Measurements from ENCODE around the gene GABRD.

Gene GABRD

DNA sequence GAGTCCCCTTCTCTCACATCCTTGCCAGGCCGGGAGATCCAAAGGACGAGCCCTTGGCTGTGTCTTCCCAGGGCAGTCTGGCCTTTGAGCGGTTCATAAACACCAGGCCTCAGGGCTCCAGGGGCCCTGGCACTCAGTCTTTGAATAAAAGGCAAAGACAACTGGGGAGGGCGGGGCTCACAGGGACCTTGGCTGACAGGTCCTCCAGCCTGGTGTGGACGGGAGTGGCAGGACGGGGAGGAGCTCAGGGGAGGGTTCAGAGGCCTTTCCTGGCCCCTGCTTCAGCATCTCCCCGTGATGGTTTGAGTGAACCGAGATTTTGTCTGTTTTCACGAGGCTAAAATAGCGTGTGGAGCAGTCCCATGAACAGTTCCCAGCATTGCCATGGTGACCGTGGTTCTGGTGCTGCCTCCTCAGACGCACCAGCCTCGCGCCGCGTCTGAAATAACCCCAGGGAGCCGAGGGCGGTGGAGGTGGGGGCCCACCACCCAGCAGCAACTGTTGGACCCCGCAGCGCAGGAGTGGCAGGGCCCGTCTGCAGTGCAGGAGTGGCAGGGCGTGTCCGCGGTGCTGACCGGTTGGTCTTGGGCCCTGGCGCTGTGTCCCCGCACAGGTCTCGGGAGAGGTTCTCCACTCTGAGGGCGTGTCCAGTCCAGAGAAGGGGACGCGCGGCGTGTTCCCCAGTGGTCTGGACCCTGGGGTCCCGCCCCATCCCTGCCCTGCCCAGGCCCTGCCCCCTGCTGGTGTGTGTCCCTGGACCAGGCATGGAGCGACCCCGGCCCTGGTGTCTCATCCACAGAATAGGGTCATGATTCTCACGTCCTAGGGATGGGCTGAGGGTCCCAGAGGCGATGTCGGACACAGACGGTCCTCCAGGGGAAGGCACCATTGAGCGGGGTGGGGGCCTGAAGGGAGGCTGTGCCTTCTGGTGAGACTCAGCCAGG, 24.0 kb downstream of the GABRD start:
- H3K27me3 ChIP-seq (ENCODE audit: low read depth, low read length): peaks cover 10% of the 10 kb centered on the region; the same call in 1 of the 2 replicates
- H3K4me3 ChIP-seq (ENCODE audit: low read length): no peak overlapping the region
- TF ChIP-seq EZH2phosphoT487 (IDR thresholded peaks at IDR 0.05; ENCODE audit: low read depth): no peak
- TF ChIP-seq, protein P1, sequence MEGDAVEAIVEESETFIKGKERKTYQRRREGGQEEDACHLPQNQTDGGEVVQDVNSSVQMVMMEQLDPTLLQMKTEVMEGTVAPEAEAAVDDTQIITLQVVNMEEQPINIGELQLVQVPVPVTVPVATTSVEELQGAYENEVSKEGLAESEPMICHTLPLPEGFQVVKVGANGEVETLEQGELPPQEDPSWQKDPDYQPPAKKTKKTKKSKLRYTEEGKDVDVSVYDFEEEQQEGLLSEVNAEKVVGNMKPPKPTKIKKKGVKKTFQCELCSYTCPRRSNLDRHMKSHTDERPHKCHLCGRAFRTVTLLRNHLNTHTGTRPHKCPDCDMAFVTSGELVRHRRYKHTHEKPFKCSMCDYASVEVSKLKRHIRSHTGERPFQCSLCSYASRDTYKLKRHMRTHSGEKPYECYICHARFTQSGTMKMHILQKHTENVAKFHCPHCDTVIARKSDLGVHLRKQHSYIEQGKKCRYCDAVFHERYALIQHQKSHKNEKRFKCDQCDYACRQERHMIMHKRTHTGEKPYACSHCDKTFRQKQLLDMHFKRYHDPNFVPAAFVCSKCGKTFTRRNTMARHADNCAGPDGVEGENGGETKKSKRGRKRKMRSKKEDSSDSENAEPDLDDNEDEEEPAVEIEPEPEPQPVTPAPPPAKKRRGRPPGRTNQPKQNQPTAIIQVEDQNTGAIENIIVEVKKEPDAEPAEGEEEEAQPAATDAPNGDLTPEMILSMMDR (IDR thresholded peaks at IDR 0.05; ENCODE audit: low read depth, low read length): no peak
- peaks cover 5% of the 10 kb centered on the region; the same call in 1 of the 2 replicates for H3K4me1 ChIP-seq (ENCODE audit: low read length)
- no peak overlapping the region for H3K27ac ChIP-seq (ENCODE audit: low read length)
- no peak overlapping the region for H3K9ac ChIP-seq (ENCODE audit: low read length)
- H3K79me2 ChIP-seq (ENCODE audit: low read length): no peaks in the 10 kb centered on the region
- H4K20me1 ChIP-seq (ENCODE audit: insufficient read depth, low read length): no peaks in the 10 kb centered on the region
- no peaks in the 10 kb centered on the region for H3K9me3 ChIP-seq (ENCODE audit: insufficient read depth, low read length)
- H3K36me3 ChIP-seq (replicated peaks; ENCODE audit: low read depth, low read length): no peaks in the 10 kb centered on the region
- no peak overlapping the region for H3K4me2 ChIP-seq (ENCODE audit: low read length)
- H2AFZ ChIP-seq (ENCODE audit: low read depth, low read length): no peak overlapping the region

DNA sequence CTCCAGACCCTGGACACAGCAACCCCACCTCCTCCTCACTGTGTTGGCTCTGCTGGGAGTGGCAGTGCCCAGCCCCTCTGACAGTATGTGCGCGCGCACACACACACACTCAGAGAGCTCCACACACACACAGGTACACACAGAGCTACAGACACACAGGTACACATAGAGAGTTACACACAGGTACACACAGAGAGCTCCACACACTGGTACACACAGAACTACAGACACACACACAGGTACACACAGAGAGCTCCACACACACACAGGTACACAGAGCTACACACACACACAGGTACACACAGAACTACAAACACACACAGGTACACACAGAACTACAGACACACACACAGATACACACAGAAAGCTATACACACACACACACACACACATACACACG, 24.7 kb downstream of the GABRD start:
- H3K4me3 ChIP-seq (ENCODE audit: low read length): no peak overlapping the region
- H3K9ac ChIP-seq (ENCODE audit: low read length): no peak overlapping the region
- no peak overlapping the region for H3K27ac ChIP-seq (ENCODE audit: low read length)
- H3K4me2 ChIP-seq (ENCODE audit: low read length): no peak overlapping the region
- TF ChIP-seq EZH2phosphoT487 (IDR thresholded peaks at IDR 0.05; ENCODE audit: low read depth): no peak
- TF ChIP-seq, protein P1 (IDR thresholded peaks at IDR 0.05; ENCODE audit: low read depth, low read length): no peak
- H3K36me3 ChIP-seq (replicated peaks; ENCODE audit: low read depth, low read length): no peaks in the 10 kb centered on the region
- no peaks in the 10 kb centered on the region for H3K9me3 ChIP-seq (ENCODE audit: insufficient read depth, low read length)
- no peak overlapping the region for H2AFZ ChIP-seq (ENCODE audit: low read depth, low read length)
- H4K20me1 ChIP-seq (ENCODE audit: insufficient read depth, low read length): no peaks in the 10 kb centered on the region
- peaks cover 10% of the 10 kb centered on the region; the same call in 1 of the 2 replicates for H3K27me3 ChIP-seq (ENCODE audit: low read depth, low read length)
- no peaks in the 10 kb centered on the region for H3K79me2 ChIP-seq (ENCODE audit: low read length)
- H3K4me1 ChIP-seq (ENCODE audit: low read length): peaks cover 2% of the 10 kb centered on the region; the same call in 1 of the 2 replicates

DNA sequence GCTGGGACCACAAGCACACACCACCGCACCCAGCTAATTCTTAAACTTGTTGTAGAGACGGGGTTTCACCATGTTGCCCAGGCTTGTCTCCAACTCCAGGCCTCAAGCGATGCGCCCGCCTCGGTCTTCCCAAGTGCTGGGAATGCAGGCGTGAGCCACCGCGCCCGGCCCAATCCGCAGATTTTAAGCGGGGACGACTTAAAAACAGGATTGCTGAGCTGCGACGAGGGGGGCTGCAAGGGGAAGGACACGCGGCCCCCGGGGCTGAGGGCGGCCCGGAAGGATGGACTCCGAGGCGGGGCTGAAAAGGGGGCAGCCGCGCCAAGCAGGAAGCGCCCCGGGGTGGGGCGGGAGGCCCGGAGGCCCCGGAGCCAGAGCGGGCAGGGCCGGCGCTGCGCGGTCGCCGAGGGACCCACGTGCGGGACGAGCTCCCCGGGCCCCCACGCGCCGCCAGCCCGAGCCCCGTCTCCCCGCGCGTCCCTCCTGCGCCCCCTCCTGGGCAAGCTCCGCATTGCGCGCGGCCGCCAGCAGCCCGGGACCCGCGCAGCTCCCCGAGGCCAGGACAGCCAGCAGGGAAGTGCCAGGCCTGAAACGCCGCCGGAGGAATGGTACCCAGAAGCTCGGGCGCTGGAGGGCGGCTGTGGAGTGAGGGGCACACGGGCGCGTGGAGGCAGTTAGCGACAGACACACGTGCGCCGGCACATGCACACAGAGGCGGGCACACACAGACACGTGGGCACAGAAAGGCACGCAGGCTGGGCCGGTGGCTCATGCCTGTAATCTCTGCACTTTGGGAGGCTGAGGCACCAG, 25.6 kb downstream of the GABRD start:
- peak overlapping the region; percentile 50; the same call in 1 of the 2 replicates for H3K4me3 ChIP-seq (ENCODE audit: low read length)
- no peaks in the 10 kb centered on the region for H3K4me1 ChIP-seq (ENCODE audit: low read length)
- H3K9ac ChIP-seq (ENCODE audit: low read length): no peak overlapping the region
- H4K20me1 ChIP-seq (ENCODE audit: insufficient read depth, low read length): no peaks in the 10 kb centered on the region
- H3K9me3 ChIP-seq (ENCODE audit: insufficient read depth, low read length): no peaks in the 10 kb centered on the region
- H3K79me2 ChIP-seq (ENCODE audit: low read length): no peaks in the 10 kb centered on the region
- peak overlapping the region; percentile 48 for H3K4me2 ChIP-seq (ENCODE audit: low read length)
- H3K27ac ChIP-seq (ENCODE audit: low read length): no peak overlapping the region
- peaks cover 10% of the 10 kb centered on the region; the same call in 1 of the 2 replicates for H3K27me3 ChIP-seq (ENCODE audit: low read depth, low read length)
- no peak overlapping the region for H2AFZ ChIP-seq (ENCODE audit: low read depth, low read length)
- no peak for TF ChIP-seq EZH2phosphoT487 (IDR thresholded peaks at IDR 0.05; ENCODE audit: low read depth)
- TF ChIP-seq, protein P1 (IDR thresholded peaks at IDR 0.05; ENCODE audit: low read depth, low read length): peak; percentile 52
- H3K36me3 ChIP-seq (replicated peaks; ENCODE audit: low read depth, low read length): no peaks in the 10 kb centered on the region
